Type B pancreatic cell (in vitro differentiated cells): Measurements from ENCODE around the gene MASP1. TPM values are rescaled to one million over a fixed set of nuclear protein-coding genes. Genes with fewer than 3 reads are reported as not detected.

ENCODE experiments used
- DNase-seq: peaks from one replicate; pipeline ENCODE4 v3.0.0; 2021; ENCODE audit warnings: mixed read lengths; ENCODE audit not compliant: unreplicated experiment; ENCODE audit errors: extremely low spot score
- H3K27ac Mint-ChIP-seq: 2 replicates; pipeline ENCODE4 v1.8.0; 2021; ENCODE audit warnings: mild to moderate bottlenecking, mixed read lengths
- H3K27me3 Mint-ChIP-seq: 2 replicates; pipeline ENCODE4 v1.8.0; 2021; ENCODE audit warnings: mixed read lengths
- H3K36me3 Mint-ChIP-seq: 2 replicates; pipeline ENCODE4 v1.8.0; 2021; ENCODE audit warnings: mixed read lengths
- H3K4me1 Mint-ChIP-seq: one replicate; pipeline ENCODE4 v1.8.0; 2021; ENCODE audit warnings: mixed read lengths; ENCODE audit not compliant: unreplicated experiment
- H3K4me3 Mint-ChIP-seq: 2 replicates; pipeline ENCODE4 v1.8.0; 2021; ENCODE audit warnings: mild to moderate bottlenecking, mixed read lengths
- H3K9me3 Mint-ChIP-seq: 2 replicates; pipeline ENCODE4 v1.8.0; 2021; ENCODE audit warnings: mixed read lengths
- total RNA-seq: library from RNA; stranded (reverse); gene quantifications from 2 replicates; pipeline ENCODE4 v1.2.1, GENCODE V29; 2021; ENCODE audit warnings: low replicate concordance
- TF ChIP-seq, protein P1 (sequence below): fragments of 200-600 bp; sonication (generic); conservative IDR thresholded peaks from 2 replicates; pipeline ENCODE4 v1.5.0; 2021; ENCODE audit warnings: antibody characterized with exemption, mild to moderate bottlenecking

Gene MASP1
- total RNA-seq, 1 donor from 2014 or later, result 1.6 TPM

DNA sequence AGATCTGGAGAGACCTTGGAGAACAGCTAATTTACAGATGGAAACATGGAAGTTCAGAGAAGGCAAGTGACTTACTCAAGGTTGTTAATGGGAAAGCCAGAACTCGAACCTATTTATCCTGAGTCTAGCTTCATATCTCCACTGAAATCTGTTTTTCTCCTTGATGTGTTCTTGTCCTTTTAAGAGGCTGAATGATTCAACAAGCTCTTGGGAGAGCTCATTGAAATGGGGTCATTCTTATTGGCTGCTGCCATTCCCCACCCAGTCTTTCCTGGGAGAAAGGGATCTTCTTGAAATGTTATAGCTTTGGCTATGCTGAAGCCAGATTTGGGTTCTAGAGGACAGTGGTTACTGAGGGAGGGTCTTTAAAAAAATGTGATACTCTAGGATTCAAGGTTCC, 53.3 kb downstream of the MASP1 start:
- Mint-ChIP-seq H3K27me3 (peaks cover 3% of the 10 kb centered on the region), H3K36me3 (no peaks in the 10 kb centered on the region), H3K9me3 (peaks cover 4% of the 10 kb centered on the region), H3K27ac (no peak overlapping the region), H3K4me1 (no peaks in the 10 kb centered on the region), H3K4me3 (no peak overlapping the region)
- no peak for DNase-seq
- TF ChIP-seq, protein P1, sequence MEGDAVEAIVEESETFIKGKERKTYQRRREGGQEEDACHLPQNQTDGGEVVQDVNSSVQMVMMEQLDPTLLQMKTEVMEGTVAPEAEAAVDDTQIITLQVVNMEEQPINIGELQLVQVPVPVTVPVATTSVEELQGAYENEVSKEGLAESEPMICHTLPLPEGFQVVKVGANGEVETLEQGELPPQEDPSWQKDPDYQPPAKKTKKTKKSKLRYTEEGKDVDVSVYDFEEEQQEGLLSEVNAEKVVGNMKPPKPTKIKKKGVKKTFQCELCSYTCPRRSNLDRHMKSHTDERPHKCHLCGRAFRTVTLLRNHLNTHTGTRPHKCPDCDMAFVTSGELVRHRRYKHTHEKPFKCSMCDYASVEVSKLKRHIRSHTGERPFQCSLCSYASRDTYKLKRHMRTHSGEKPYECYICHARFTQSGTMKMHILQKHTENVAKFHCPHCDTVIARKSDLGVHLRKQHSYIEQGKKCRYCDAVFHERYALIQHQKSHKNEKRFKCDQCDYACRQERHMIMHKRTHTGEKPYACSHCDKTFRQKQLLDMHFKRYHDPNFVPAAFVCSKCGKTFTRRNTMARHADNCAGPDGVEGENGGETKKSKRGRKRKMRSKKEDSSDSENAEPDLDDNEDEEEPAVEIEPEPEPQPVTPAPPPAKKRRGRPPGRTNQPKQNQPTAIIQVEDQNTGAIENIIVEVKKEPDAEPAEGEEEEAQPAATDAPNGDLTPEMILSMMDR, result no peak

DNA sequence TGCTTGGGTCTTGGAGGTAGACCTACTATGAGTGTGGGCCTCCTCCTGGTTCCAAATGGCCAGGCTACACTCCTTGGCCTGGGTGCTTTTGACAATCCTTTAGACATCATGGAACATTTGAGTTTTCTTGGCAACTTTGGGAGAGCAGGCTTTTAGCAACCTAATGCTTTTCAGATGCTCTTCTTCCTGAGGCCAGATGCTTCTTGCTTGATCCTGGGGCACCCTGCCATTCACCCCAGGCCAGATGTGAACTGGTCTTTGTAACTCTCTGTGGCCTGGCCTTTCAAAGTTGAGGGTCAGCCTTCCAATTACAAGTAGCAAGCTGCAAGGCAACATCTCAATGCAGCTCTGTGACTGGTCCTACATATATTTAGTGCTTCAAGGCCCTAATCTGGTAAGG, 53.8 kb downstream of the MASP1 start:
- H3K27me3 Mint-ChIP-seq, result peaks cover 3% of the 10 kb centered on the region
- peaks cover 4% of the 10 kb centered on the region for H3K9me3 Mint-ChIP-seq
- TF ChIP-seq, protein P1, result no peak
- H3K4me3 Mint-ChIP-seq, result no peak overlapping the region
- DNase-seq, result no peak
- no peaks in the 10 kb centered on the region for H3K4me1 Mint-ChIP-seq
- H3K36me3 Mint-ChIP-seq, result no peaks in the 10 kb centered on the region
- H3K27ac Mint-ChIP-seq, result no peak overlapping the region

DNA sequence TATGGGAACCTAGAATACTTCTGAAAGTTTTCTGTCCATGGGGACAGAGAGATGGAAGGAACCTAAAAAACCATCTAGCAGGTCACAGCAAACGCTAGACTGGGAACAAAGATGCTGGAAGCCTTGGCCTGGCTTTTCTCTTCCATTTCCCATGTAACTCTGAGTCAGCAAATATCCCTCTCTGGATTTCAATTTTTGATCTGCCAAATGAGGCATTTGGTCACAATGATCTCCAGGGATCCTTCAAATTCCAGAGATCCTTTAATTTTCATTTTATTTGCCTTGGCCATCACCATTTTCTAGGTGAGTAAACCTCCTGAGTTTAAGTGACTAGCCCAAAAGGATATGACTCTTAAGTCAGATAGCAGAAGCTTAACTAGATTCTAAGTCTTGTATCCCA, 54.6 kb downstream of the MASP1 start:
- Mint-ChIP-seq H3K4me3 (no peak overlapping the region), H3K27ac (no peak overlapping the region), H3K9me3 (peaks cover 4% of the 10 kb centered on the region), H3K4me1 (no peaks in the 10 kb centered on the region), H3K36me3 (no peaks in the 10 kb centered on the region), H3K27me3 (peaks cover 3% of the 10 kb centered on the region)
- TF ChIP-seq, protein P1, result no peak
- no peak for DNase-seq

DNA sequence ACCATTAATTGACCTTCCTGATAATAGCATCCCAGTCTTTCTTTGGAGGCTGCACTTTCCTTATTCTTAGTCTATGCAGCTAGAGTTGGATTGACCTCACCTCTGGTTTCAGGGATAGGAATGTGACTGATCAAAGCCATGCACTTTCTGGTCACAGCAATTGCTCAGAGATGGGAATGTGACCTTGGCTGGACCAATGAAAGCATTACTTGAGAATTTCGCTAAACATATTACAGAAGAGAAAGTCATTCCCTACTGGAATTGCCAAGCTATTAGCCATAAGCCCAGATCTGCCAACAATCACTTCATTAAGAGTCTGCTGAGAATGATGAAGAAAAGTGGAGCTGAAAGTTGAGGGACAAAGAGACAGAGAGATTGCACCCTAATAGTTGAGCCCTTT, 61.5 kb downstream of the MASP1 start:
- no peak overlapping the region for H3K4me3 Mint-ChIP-seq
- TF ChIP-seq, protein P1, result no peak
- no peaks in the 10 kb centered on the region for H3K9me3 Mint-ChIP-seq
- no peaks in the 10 kb centered on the region for H3K36me3 Mint-ChIP-seq
- no peak for DNase-seq
- H3K27me3 Mint-ChIP-seq, result peaks cover 24% of the 10 kb centered on the region
- no peak overlapping the region for H3K27ac Mint-ChIP-seq
- no peaks in the 10 kb centered on the region for H3K4me1 Mint-ChIP-seq

DNA sequence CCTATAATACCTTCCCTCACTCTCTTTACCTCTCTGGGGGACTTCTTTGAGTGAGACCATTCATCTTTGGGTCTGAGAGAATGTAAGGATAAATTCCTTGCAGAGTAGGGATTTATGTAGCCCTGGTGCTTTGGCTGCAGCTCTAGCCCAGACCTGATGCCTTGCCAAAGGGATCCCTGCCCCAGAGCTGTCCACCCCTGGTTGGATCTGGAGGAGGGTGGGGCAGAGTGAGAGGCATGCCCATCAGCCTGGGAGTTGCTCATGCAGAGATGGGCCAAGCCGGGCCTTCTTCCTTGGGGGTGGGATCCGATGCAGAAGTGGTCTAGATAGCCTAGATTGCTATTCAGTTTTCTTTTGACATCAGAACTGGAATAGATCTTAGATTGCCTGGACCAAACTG, 62.8 kb downstream of the MASP1 start:
- Mint-ChIP-seq H3K27ac (no peak overlapping the region), H3K4me3 (no peak overlapping the region), H3K4me1 (no peaks in the 10 kb centered on the region), H3K9me3 (no peaks in the 10 kb centered on the region), H3K36me3 (no peaks in the 10 kb centered on the region), H3K27me3 (peaks cover 24% of the 10 kb centered on the region)
- DNase-seq, result no peak
- TF ChIP-seq, protein P1, result no peak

DNA sequence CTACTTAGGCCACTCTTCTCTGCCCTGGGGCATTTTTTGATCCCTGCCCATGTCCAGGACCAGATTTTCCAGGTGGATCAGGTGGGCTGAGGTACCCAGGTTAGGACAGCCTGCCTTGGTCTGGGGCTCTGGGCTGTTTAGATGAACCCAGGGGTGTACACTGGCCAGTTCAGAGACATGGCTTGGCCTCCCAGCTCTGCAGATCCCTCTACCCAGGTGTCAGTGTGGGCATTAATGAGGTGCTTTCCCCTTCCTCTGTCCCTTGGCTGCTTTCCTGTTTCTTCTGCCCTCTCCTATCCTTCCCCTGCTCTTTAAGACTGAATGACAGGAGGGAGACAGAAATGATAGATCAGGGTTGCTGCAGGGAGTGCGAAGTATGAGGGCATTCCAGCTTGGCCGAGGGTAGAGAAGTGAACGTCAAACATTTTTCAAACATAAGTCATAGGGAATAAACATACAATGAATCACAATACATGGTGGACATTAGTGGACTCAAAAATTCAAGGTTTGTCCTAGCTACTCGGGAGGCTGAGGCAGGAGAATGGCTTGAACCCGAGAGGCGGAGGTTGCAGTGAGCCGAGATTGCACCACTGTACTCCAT, 63.8 kb downstream of the MASP1 start:
- H3K27ac Mint-ChIP-seq, result no peak overlapping the region
- H3K27me3 Mint-ChIP-seq, result peaks cover 24% of the 10 kb centered on the region
- H3K4me1 Mint-ChIP-seq, result no peaks in the 10 kb centered on the region
- H3K4me3 Mint-ChIP-seq, result no peak overlapping the region
- DNase-seq, result no peak
- no peaks in the 10 kb centered on the region for H3K36me3 Mint-ChIP-seq
- TF ChIP-seq, protein P1, result no peak
- no peaks in the 10 kb centered on the region for H3K9me3 Mint-ChIP-seq
